ENCODE data around the gene SAFB. TPM values are rescaled to one million over a fixed set of nuclear protein-coding genes. Genes with fewer than 3 reads are reported as not detected.

SAFB gene
- total and polyA plus RNA-seq, 2 of the 13 experiments (the other 11 are each of a cell fraction or from before 2014, with no cell fraction given): 21.0 to 28.4 TPM

GRCh38 chr19:5687360-5688198 lies 64.7 kb downstream of the SAFB start (continued):
- no peak for TF ChIP-seq HNF1A (IDR thresholded peaks at IDR 0.05; ENCODE audit: low read depth)
- TF ChIP-seq HNF1A (CRISPR knock-in tag; IDR thresholded peaks at IDR 0.05; ENCODE audit: borderline replicate concordance): no peak
- TF ChIP-seq CREBL2 (CRISPR knock-in tag; IDR thresholded peaks at IDR 0.05; ENCODE audit: borderline replicate concordance): 0 out of 2 replicates have a peak, but pooled peaks have one; percentile 6
- no peak for TF ChIP-seq MXD1 (CRISPR knock-in tag; IDR thresholded peaks at IDR 0.05)
- no peak for TF ChIP-seq ZNF672 (CRISPR knock-in tag; IDR thresholded peaks at IDR 0.05)
- TF ChIP-seq PPARG (CRISPR knock-in tag; conservative IDR thresholded peaks at IDR 0.05): no peak
- no peak for TF ChIP-seq IKZF4 (CRISPR knock-in tag; IDR thresholded peaks at IDR 0.05; ENCODE audit: borderline replicate concordance, low read depth, not compliant biosample characterization)
- peak; percentile 66 for TF ChIP-seq TAF15 (IDR thresholded peaks at IDR 0.05; ENCODE audit: low read depth, low read length, poor library complexity, severe bottlenecking)
- TF ChIP-seq CHD2 (IDR thresholded peaks at IDR 0.05; ENCODE audit: low read depth, low read length): no peak
- TF ChIP-seq NFATC3 (CRISPR knock-in tag; IDR thresholded peaks at IDR 0.05): no peak
- no peak for TF ChIP-seq ZNF850 (CRISPR knock-in tag; conservative IDR thresholded peaks at IDR 0.05)
- no peak for TF ChIP-seq ATF5 (CRISPR knock-in tag; IDR thresholded peaks at IDR 0.05; ENCODE audit: low read depth)
- TF ChIP-seq ZNF441 (CRISPR knock-in tag; IDR thresholded peaks at IDR 0.05; ENCODE audit: borderline replicate concordance): no peak
- peak; percentile 64 for TF ChIP-seq RBFOX2 (IDR thresholded peaks at IDR 0.05; ENCODE audit: low read depth, low read length)
- no peak for TF ChIP-seq U2AF2 (IDR thresholded peaks at IDR 0.05; ENCODE audit: low read depth, low read length)
- no peak for TF ChIP-seq ARNT2 (CRISPR knock-in tag; IDR thresholded peaks at IDR 0.05; ENCODE audit: low read depth)
- TF ChIP-seq STAT6 (CRISPR knock-in tag; IDR thresholded peaks at IDR 0.05; ENCODE audit: borderline replicate concordance): no peak; the same call in 1 of the 2 replicates
- TF ChIP-seq RAD21 (CRISPR knock-in tag; IDR thresholded peaks at IDR 0.05): no peak
